ENCODE results near the gene CDR2L.

- no peak for TF ChIP-seq E2F4 (CRISPR knock-in tag; IDR thresholded peaks at IDR 0.05; ENCODE audit: borderline replicate concordance, low read depth)
- TF ChIP-seq USF1 (CRISPR knock-in tag; IDR thresholded peaks at IDR 0.05): no peak
- TF ChIP-seq CREB1 (CRISPR knock-in tag; IDR thresholded peaks at IDR 0.05): no peak
- TF ChIP-seq CTCF (IDR thresholded peaks at IDR 0.05): no peak
- TF ChIP-seq FOXP4 (CRISPR knock-in tag; IDR thresholded peaks at IDR 0.05): no peak
- TF ChIP-seq ZNF121 (CRISPR knock-in tag; IDR thresholded peaks at IDR 0.05): no peak
- no peak for TF ChIP-seq TCF7 (CRISPR knock-in tag; IDR thresholded peaks at IDR 0.05; ENCODE audit: low read depth)
These were observed 9.2 kb upstream of the CDR2L start for GRCh38 chr17:74978240-74978639.

Data from WTC11 (cell line).